SU-DHL-6 (cell line): ENCODE measurements around the gene NRG3.

Source experiments
- H2AFZ ChIP-seq: fragments of 200-600 bp; sonication (generic); 2 replicates; pipeline ENCODE4 v1.6.1; 2014; ENCODE audit warnings: low read depth, mild to moderate bottlenecking, moderate library complexity, mixed read lengths, antibody characterized with exemption, low read length; ENCODE audit not compliant: severe bottlenecking
- H3F3A ChIP-seq: fragments of 200-600 bp; shearing (Covaris generic); 2 replicates; pipeline ENCODE4 v1.6.0; 2016; ENCODE audit warnings: antibody characterized with exemption, mild to moderate bottlenecking; ENCODE audit not compliant: insufficient read depth
- H3K27ac ChIP-seq: fragments of 200-600 bp; sonication (generic); 2 replicates; pipeline ENCODE4 v1.5.1; 2016; ENCODE audit warnings: low read depth, mild to moderate bottlenecking, low read length, moderate library complexity, mixed read lengths
- H3K27me3 ChIP-seq: fragments of 200-600 bp; sonication (generic), shearing (Covaris generic); 2 replicates; pipeline ENCODE4 v1.6.0; 2014; ENCODE audit warnings: mild to moderate bottlenecking, low read length
- H3K36me3 ChIP-seq: fragments of 200-600 bp; sonication (generic); 2 replicates; pipeline ENCODE4 v1.6.1; 2014; ENCODE audit warnings: mild to moderate bottlenecking, low read length, mixed read lengths
- H3K4me2 ChIP-seq: fragments of 300-600, 200-600 bp; shearing (Covaris generic), sonication (generic); 2 replicates; pipeline ENCODE4 v1.6.0; 2014; ENCODE audit warnings: low read length, low read depth, mild to moderate bottlenecking; ENCODE audit not compliant: poor library complexity, severe bottlenecking
- H3K4me3 ChIP-seq: fragments of 200-600 bp; sonication (generic); 2 replicates; pipeline ENCODE4 v1.5.1; 2014; ENCODE audit warnings: antibody characterized with exemption, low read length, mild to moderate bottlenecking, mixed read lengths; ENCODE audit not compliant: insufficient read depth, poor library complexity, severe bottlenecking
- H3K79me2 ChIP-seq: fragments of 200-600 bp; sonication (generic); 2 replicates; pipeline ENCODE4 v1.6.1; 2014; ENCODE audit warnings: mild to moderate bottlenecking, low read length, moderate library complexity; ENCODE audit not compliant: insufficient read depth
- H3K9ac ChIP-seq: fragments of 200-600 bp; sonication (generic); 2 replicates; pipeline ENCODE4 v1.7.0; 2014; ENCODE audit warnings: mild to moderate bottlenecking, low read length
- H3K9me2 ChIP-seq: fragments of 200-600 bp; sonication (generic); replicated peaks from 2 replicates; pipeline ENCODE4 v1.6.1; 2014; ENCODE audit warnings: low read length; ENCODE audit not compliant: insufficient read depth
- H3K9me3 ChIP-seq: fragments of 200-600 bp; sonication (generic); 2 replicates; pipeline ENCODE4 v1.6.1; 2014; ENCODE audit warnings: low read length, mixed read lengths; ENCODE audit not compliant: insufficient read depth
- H4K20me1 ChIP-seq: fragments of 200-600 bp; sonication (generic); 2 replicates; pipeline ENCODE4 v1.6.1; 2014; ENCODE audit warnings: low read depth, mild to moderate bottlenecking, antibody characterized with exemption, low read length, moderate library complexity, mixed read lengths
- CTCF ChIP-seq: fragments of 200-600 bp; sonication (generic); IDR thresholded peaks from one replicate; pipeline ENCODE4 v1.5.1; 2017; ENCODE audit warnings: antibody characterized with exemption, mild to moderate bottlenecking, low read length, moderate library complexity; ENCODE audit not compliant: insufficient read depth, poor library complexity, severe bottlenecking
- EZH2phosphoT487 ChIP-seq: fragments of 200-600 bp; sonication (generic), shearing (Covaris generic); conservative IDR thresholded peaks from 2 replicates; pipeline ENCODE4 v1.6.1; 2018; ENCODE audit warnings: mild to moderate bottlenecking, antibody characterized with exemption, low read length, moderate library complexity, mixed read lengths

NRG3 gene

GRCh38 chr10:82472406-82473335 is 597.7 kb downstream of the NRG3 start:
- Histone ChIP-seq H3K9me2 (no peaks in the 10 kb centered on the region), H3K4me3 (no peak overlapping the region), H4K20me1 (no peaks in the 10 kb centered on the region), H3K27me3 (no peaks in the 10 kb centered on the region), H3K36me3 (no peaks in the 10 kb centered on the region), H3K4me2 (no peak overlapping the region), H3K79me2 (no peaks in the 10 kb centered on the region), H2AFZ (no peak overlapping the region), H3F3A (no peaks in the 10 kb centered on the region), H3K9me3 (no peaks in the 10 kb centered on the region), H3K9ac (no peak overlapping the region), H3K27ac (no peak overlapping the region)
- no peak for TF ChIP-seq EZH2phosphoT487
- TF ChIP-seq CTCF, result no peak

GRCh38 chr10:82477776-82478175 is 602.8 kb downstream of the NRG3 start:
- no peak overlapping the region for H3K4me3 ChIP-seq
- H3K9me3 ChIP-seq, result no peaks in the 10 kb centered on the region

GRCh38 chr10:82492647-82493046 is 617.7 kb downstream of the NRG3 start:
- H3K9me3 ChIP-seq, result no peaks in the 10 kb centered on the region
- TF ChIP-seq EZH2phosphoT487, result no peak
- TF ChIP-seq CTCF, result no peak
- H3K9ac ChIP-seq, result no peak overlapping the region
- H3K9me2 ChIP-seq, result no peaks in the 10 kb centered on the region
- no peaks in the 10 kb centered on the region for H4K20me1 ChIP-seq
- H3K4me2 ChIP-seq, result no peak overlapping the region
- no peaks in the 10 kb centered on the region for H3K27me3 ChIP-seq
- H3K36me3 ChIP-seq, result no peaks in the 10 kb centered on the region
- no peak overlapping the region for H3K27ac ChIP-seq
- no peak overlapping the region for H3K4me3 ChIP-seq
- no peak overlapping the region for H2AFZ ChIP-seq
- H3K79me2 ChIP-seq, result no peaks in the 10 kb centered on the region
- no peaks in the 10 kb centered on the region for H3F3A ChIP-seq

More at GRCh38 chr10:82477776-82478175, 602.8 kb downstream of the NRG3 start:
- no peak overlapping the region for H3K9ac ChIP-seq
- TF ChIP-seq CTCF (no peak), EZH2phosphoT487 (no peak)
- no peaks in the 10 kb centered on the region for H3K36me3 ChIP-seq
- no peaks in the 10 kb centered on the region for H3K9me2 ChIP-seq
- no peaks in the 10 kb centered on the region for H4K20me1 ChIP-seq
- H3F3A ChIP-seq, result no peaks in the 10 kb centered on the region
- no peak overlapping the region for H3K27ac ChIP-seq
- H3K79me2 ChIP-seq, result no peaks in the 10 kb centered on the region
- no peak overlapping the region for H2AFZ ChIP-seq
- H3K27me3 ChIP-seq, result no peaks in the 10 kb centered on the region
- no peak overlapping the region for H3K4me2 ChIP-seq
